ENCODE data around the gene FCHSD1.

DNA sequence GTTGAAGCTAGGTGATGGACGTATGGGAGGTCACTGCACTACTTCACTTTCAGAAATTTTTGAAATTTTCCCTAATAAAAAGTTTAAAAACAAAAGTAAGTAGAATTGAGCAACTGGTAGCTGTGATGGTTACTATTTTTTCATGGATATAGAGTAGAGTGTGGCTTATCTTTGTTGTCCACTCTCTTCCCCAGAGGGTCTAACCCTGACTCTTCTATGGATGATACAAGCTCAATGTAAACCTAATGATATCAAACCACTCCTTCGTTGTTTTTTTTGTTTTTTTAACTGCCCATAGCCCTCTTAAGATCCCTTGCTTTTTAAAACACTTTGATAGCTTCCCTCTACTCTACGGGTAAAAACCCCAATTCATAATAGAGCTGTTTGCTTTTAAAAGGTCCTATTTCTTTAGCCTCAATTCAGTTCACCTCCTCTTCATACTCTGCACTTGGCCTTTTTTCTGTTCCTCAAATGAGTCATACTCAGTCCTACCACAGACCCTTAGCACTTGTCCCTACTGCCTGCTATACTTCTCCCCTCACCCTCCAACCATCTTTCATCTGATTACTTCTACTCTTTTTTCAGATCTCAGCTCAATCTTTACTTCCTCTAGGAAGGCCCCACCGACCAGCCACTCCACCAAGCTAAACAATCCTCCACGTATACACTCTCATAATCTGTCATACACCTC, 17.2 kb downstream of the FCHSD1 start:
- no peak for TF ChIP-seq POLR2A (IDR thresholded peaks at IDR 0.05)
- TF ChIP-seq, protein P1, sequence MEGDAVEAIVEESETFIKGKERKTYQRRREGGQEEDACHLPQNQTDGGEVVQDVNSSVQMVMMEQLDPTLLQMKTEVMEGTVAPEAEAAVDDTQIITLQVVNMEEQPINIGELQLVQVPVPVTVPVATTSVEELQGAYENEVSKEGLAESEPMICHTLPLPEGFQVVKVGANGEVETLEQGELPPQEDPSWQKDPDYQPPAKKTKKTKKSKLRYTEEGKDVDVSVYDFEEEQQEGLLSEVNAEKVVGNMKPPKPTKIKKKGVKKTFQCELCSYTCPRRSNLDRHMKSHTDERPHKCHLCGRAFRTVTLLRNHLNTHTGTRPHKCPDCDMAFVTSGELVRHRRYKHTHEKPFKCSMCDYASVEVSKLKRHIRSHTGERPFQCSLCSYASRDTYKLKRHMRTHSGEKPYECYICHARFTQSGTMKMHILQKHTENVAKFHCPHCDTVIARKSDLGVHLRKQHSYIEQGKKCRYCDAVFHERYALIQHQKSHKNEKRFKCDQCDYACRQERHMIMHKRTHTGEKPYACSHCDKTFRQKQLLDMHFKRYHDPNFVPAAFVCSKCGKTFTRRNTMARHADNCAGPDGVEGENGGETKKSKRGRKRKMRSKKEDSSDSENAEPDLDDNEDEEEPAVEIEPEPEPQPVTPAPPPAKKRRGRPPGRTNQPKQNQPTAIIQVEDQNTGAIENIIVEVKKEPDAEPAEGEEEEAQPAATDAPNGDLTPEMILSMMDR (IDR thresholded peaks at IDR 0.05) = no peak
- no peak for TF ChIP-seq POLR2AphosphoS5 (IDR thresholded peaks at IDR 0.05)

All from prostate gland (tissue), 2 donors.